Thoracic aorta (tissue), 2 donors: Measurements from ENCODE around the gene NCKIPSD. TPM values are rescaled to one million over a fixed set of nuclear protein-coding genes. Genes with fewer than 3 reads are reported as not detected.

Experiments used
- ATAC-seq: fragments of 150-250 bp; one replicate; pipeline ENCODE4 v1.8.0; 2017; ENCODE audit warnings: low read depth; ENCODE audit not compliant: insufficient number of reproducible peaks, low FRiP score
- DNase-seq: peaks from one replicate; pipeline ENCODE4 v3.0.0-alpha.2; 2020; ENCODE audit warnings: low spot score
- H3K27ac ChIP-seq, 2 donors: fragments of 200-600 bp; sonication (generic); 1 replicate in 1 of 2; 2 replicates in 1 of 2; pipeline ENCODE4 v1.5.1; 2016; ENCODE audit warnings: mild to moderate bottlenecking in 2 of 2, moderate library complexity in 2 of 2
- H3K27me3 ChIP-seq: fragments of 200-600 bp; sonication (generic); replicated peaks from 2 replicates; pipeline ENCODE4 v1.6.0; 2016; ENCODE audit warnings: mild to moderate bottlenecking; ENCODE audit not compliant: insufficient read depth
- H3K36me3 ChIP-seq: fragments of 200-600 bp; sonication (generic); one replicate; pipeline ENCODE4 v1.5.1; 2016
- H3K4me1 ChIP-seq, 2 donors: fragments of 200-600 bp; sonication (generic); 1 replicate in 1 of 2; 2 replicates in 1 of 2; pipeline versions ENCODE4 v1.5.1 to v1.6.0; 2016; ENCODE audit warnings: low read depth in 2 of 2, mild to moderate bottlenecking in 1 of 2; ENCODE audit not compliant: control insufficient read depth in 1 of 2
- H3K4me3 ChIP-seq: fragments of 200-600 bp; sonication (generic); 2 replicates; pipeline ENCODE4 v1.5.1; 2016; ENCODE audit warnings: mild to moderate bottlenecking
- H3K9me3 ChIP-seq: fragments of 200-600 bp; sonication (generic); 2 replicates; pipeline ENCODE4 v1.5.1; 2016
- CTCF ChIP-seq: fragments of 200-600 bp; sonication (generic); IDR thresholded peaks from one replicate; pipeline ENCODE4 v1.5.1; 2019; ENCODE audit warnings: antibody characterized with exemption
- total RNA-seq, 2 donors: library from RNA; depleted of rRNA; stranded (reverse); fragments of >200 nt; gene quantifications; one replicate each; pipeline versions ENCODE4 v1.1.0 to v1.2.3, GENCODE V29; 2016

The NCKIPSD gene
- total RNA-seq, 2 donors from 2014 or later: 59.6 to 101 TPM

DNA sequence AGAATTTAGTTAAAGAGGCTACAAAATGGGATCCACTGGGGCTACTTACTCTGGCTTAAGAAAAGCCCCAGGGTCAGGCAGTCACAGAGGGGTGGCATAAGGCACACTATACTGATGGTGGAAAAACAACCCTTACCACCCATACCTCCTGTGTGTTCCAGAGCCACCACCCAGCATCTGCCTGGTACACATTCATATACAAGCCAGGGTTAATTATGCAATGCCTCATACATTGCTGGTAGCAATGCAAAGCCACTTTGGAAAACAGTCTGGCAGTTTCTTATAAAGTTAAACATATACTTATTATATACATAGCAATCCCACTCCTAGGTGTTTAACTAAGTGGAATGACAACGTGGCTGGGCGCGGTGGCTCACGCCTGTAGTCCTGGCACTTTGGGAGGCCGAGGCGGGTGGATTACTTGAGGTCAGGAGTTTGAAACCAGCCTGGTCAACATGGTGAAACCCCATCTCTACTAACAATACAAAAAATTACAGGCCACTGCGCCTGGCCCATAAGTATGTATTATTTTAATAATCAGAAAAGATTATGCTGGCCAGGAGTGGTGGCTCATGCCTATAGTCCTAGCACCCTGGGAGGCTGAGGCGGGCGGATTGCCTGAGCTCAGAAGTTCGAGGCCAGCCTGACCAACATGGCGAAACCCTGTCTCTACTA lies 15.2 kb upstream of the NCKIPSD start:
- H3K4me1 ChIP-seq: peaks cover 13 to 35% of the 10 kb centered on the region in 2 donors
- DNase-seq (no peak), ATAC-seq (no peak)
- no peaks in the 10 kb centered on the region for H3K36me3 ChIP-seq
- H3K9me3 ChIP-seq: no peaks in the 10 kb centered on the region
- H3K4me3 ChIP-seq: no peak overlapping the region
- no peaks in the 10 kb centered on the region for H3K27me3 ChIP-seq
- TF ChIP-seq CTCF: no peak
- no peak overlapping the region for H3K27ac ChIP-seq

- H3K36me3 ChIP-seq: peaks cover 3% of the 10 kb centered on the region
- H3K27ac ChIP-seq: no peak overlapping the region
- H3K9me3 ChIP-seq: no peaks in the 10 kb centered on the region
- DNase-seq: no peak
- no peak for TF ChIP-seq CTCF
- H3K27me3 ChIP-seq: no peaks in the 10 kb centered on the region
- H3K4me1 ChIP-seq: peaks cover 20 to 43% of the 10 kb centered on the region in 2 donors
- no peak overlapping the region for H3K4me3 ChIP-seq
- no peak for ATAC-seq
Observed at GRCh38 chr3:48698891-48699290, 13.2 kb upstream of the NCKIPSD start.

DNA sequence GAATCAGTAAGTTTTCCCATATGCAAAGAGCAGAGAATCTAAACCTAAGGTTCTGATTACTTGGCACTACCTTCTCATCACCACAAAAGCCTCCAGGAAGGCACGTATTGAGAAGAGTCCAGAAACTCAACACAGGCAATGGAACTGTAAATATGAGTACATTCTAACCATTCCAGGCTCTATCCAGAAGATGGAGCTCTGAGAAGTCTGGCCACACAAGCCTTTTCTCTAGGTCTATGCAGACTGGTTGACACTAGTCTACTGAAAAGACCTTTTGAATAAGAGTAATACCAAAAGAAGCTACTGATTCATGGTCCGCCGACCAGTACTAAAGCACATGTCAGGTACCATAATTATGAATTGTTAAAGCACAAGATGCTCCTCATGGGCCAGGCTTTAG lies 12.2 kb upstream of the NCKIPSD start:
- no peaks in the 10 kb centered on the region for H3K27me3 ChIP-seq
- TF ChIP-seq CTCF: no peak
- no peak overlapping the region for H3K4me3 ChIP-seq
- peaks cover 19 to 45% of the 10 kb centered on the region in 2 donors for H3K4me1 ChIP-seq
- DNase-seq: no peak
- H3K9me3 ChIP-seq: no peaks in the 10 kb centered on the region
- no peak for ATAC-seq
- H3K36me3 ChIP-seq: peaks cover 3% of the 10 kb centered on the region
- H3K27ac ChIP-seq: no peak overlapping the region

DNA sequence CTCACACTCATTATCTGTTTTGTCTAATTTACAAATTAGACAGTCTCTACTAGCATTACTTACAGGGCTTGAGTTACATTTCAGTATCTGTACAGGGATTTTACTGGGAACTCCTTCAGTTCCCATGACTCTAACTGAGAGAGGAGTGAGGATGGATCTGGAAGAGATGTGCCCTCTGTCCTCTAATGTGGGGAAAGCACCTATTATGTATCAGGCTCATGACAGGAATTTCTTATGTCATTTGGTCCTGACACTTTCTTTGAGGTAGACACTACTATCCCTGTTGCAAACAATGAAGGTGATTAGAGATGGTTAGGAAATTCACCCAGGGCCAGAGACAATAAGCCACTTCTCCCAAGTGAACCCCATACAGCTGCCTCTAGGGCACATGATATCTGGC lies 10.9 kb upstream of the NCKIPSD start:
- Histone ChIP-seq H3K4me1 (peaks cover 19 to 41% of the 10 kb centered on the region in 2 donors), H3K36me3 (peaks cover 12% of the 10 kb centered on the region), H3K9me3 (no peaks in the 10 kb centered on the region), H3K27me3 (no peaks in the 10 kb centered on the region), H3K4me3 (no peak overlapping the region), H3K27ac (peak overlapping the region; percentile 6 to 32)
- no peak for ATAC-seq
- no peak for TF ChIP-seq CTCF
- no peak for DNase-seq

GRCh38 chr3:48696156-48696555 lies 10.4 kb upstream of the NCKIPSD start:
- Histone ChIP-seq H3K27ac (peak overlapping the region; percentile 6 to 32), H3K4me3 (no peak overlapping the region), H3K9me3 (no peaks in the 10 kb centered on the region), H3K4me1 (peaks cover 19 to 41% of the 10 kb centered on the region in 2 donors), H3K27me3 (no peaks in the 10 kb centered on the region), H3K36me3 (peaks cover 15% of the 10 kb centered on the region)
- DNase-seq (no peak), ATAC-seq (no peak)
- TF ChIP-seq CTCF: no peak
